K562 (cell line): ENCODE measurements around the gene HMOX2. TPM values are rescaled to one million over a fixed set of nuclear protein-coding genes. Genes with fewer than 3 reads are reported as not detected.

Source experiments
- BHLHE40 ChIP-seq: IDR thresholded peaks from 2 replicates; pipeline ENCODE4 v1.6.1; 2011; ENCODE audit warnings: low read length, improper control_type of control experiment
- ESRRB ChIP-seq: fragments of 250-450 bp; sonication (Bioruptor Pico); IDR thresholded peaks from 2 replicates; pipeline ENCODE4 v1.5.0; 2020; ENCODE audit warnings: mild to moderate bottlenecking, moderate library complexity, borderline replicate concordance
- ETV6 ChIP-seq, 3 experiments: fragments of 150-350 bp in 1 of 3; sonication (generic) in 1 of 3; formaldehyde crosslinking in 1 of 3; IDR thresholded peaks; 2 replicates each; pipeline versions ENCODE4 v1.6.1 to v1.8.0; 2014 to 2022; ENCODE audit warnings: borderline replicate concordance in 2 of 3, low read depth in 2 of 3, antibody characterized with exemption in 1 of 3, low read length in 1 of 3, mild to moderate bottlenecking in 1 of 3, missing genetic modification reagents in 1 of 3
- HEY1 ChIP-seq: fragments of 250-450 bp; sonication (Bioruptor Pico); IDR thresholded peaks from 2 replicates; pipeline ENCODE4 v1.5.0; 2020; ENCODE audit warnings: mild to moderate bottlenecking, moderate library complexity, borderline replicate concordance
- LARP7 ChIP-seq: fragments of 450-650 bp; IDR thresholded peaks from 2 replicates; pipeline ENCODE4 v1.6.1; 2016
- MBD2 ChIP-seq: sonication (generic); IDR thresholded peaks from 2 replicates; pipeline ENCODE4 v1.6.1; 2016; ENCODE audit warnings: low read depth, borderline replicate concordance
- MTA1 ChIP-seq: fragments of 450-650 bp; IDR thresholded peaks from 2 replicates; pipeline ENCODE4 v1.6.1; 2017; ENCODE audit warnings: borderline replicate concordance
- NR2F6 ChIP-seq: fragments of 450-650 bp; formaldehyde crosslinking; IDR thresholded peaks from 2 replicates; pipeline ENCODE4 v1.4.0; 2020; ENCODE audit warnings: mild to moderate bottlenecking
- PCBP2 ChIP-seq: fragments of 200-400 bp; formaldehyde crosslinking; IDR thresholded peaks from 2 replicates; pipeline ENCODE4 v1.6.1; 2018; ENCODE audit warnings: low read length, low read depth, mild to moderate bottlenecking, moderate library complexity; ENCODE audit not compliant: poor library complexity, severe bottlenecking
- SETDB1 ChIP-seq: IDR thresholded peaks from one replicate; pipeline ENCODE4 v1.6.1; 2012; ENCODE audit warnings: low read length, control low read depth, inconsistent platforms
- SNRNP70 ChIP-seq: fragments of 200-400 bp; formaldehyde crosslinking; optimal IDR thresholded peaks from 2 replicates; pipeline ENCODE3; 2017; ENCODE audit warnings: low read depth, low read length
- SP2 ChIP-seq: IDR thresholded peaks from 2 replicates; pipeline ENCODE4 v1.6.1; 2011; ENCODE audit warnings: mild to moderate bottlenecking, low read depth, low read length, moderate library complexity; ENCODE audit not compliant: poor library complexity, severe bottlenecking; ENCODE audit errors: extremely low read depth
- SPI1 ChIP-seq: IDR thresholded peaks from 2 replicates; pipeline ENCODE4 v1.6.1; 2011; ENCODE audit warnings: low read depth, low read length, control low read depth, borderline replicate concordance
- U2AF2 ChIP-seq: fragments of 200-400 bp; formaldehyde crosslinking; optimal IDR thresholded peaks from 2 replicates; pipeline ENCODE3; 2017; ENCODE audit warnings: low read depth, mild to moderate bottlenecking, low read length
- ZNF512 ChIP-seq: IDR thresholded peaks from 2 replicates; pipeline ENCODE4 v1.6.1; 2016; ENCODE audit warnings: missing genetic modification characterization, missing compliant biosample characterization
- ZNF609 ChIP-seq: sonication (generic); formaldehyde crosslinking; IDR thresholded peaks from 2 replicates; pipeline ENCODE4 v1.8.1; 2023; ENCODE audit warnings: missing genetic modification reagents, mild to moderate bottlenecking, borderline replicate concordance
- polyA plus RNA-seq, 8 experiments: library from polyadenylated mRNA; depleted of rRNA in 4 of 8; stranded (reverse) in 5 of 8; unstranded in 3 of 8; fragments of >200 nt; fragmentation: Nextera tagmentation in 2 of 8; fragmentation: Illumina TruSeq in 1 of 8; extraction: Ambion mirVana in 2 of 8; extraction: Trizol in 1 of 8; gene quantifications; 2 replicates each; pipeline versions ENCODE4 v1.2.1 to v1.2.3, GENCODE V29; 2011 to 2014; ENCODE audit warnings: inconsistent platforms in 1 of 8, missing spikeins in 1 of 8
- total RNA-seq, 7 experiments: library from RNA; depleted of rRNA in 6 of 7; stranded (reverse); fragments of >200 nt in 6 of 7; fragmentation: Illumina TruSeq in 2 of 7; extraction: Trizol in 2 of 7; gene quantifications; 2 replicates each; pipeline versions ENCODE4 v1.2.1 to v1.2.3, GENCODE V29; 2011 to 2021; ENCODE audit warnings: low replicate concordance in 1 of 7
- TF ChIP-seq, protein P1 (sequence below): fragments of 450-650 bp; formaldehyde crosslinking; IDR thresholded peaks from 2 replicates; pipeline ENCODE4 v1.4.0; 2022; ENCODE audit warnings: mild to moderate bottlenecking, moderate library complexity

Gene HMOX2
- total and polyA plus RNA-seq, 9 of the 15 experiments (the other 6 are each of a cell fraction or from before 2014, with no cell fraction given), result 26.8 to 87.4 (median 57.4) TPM

DNA sequence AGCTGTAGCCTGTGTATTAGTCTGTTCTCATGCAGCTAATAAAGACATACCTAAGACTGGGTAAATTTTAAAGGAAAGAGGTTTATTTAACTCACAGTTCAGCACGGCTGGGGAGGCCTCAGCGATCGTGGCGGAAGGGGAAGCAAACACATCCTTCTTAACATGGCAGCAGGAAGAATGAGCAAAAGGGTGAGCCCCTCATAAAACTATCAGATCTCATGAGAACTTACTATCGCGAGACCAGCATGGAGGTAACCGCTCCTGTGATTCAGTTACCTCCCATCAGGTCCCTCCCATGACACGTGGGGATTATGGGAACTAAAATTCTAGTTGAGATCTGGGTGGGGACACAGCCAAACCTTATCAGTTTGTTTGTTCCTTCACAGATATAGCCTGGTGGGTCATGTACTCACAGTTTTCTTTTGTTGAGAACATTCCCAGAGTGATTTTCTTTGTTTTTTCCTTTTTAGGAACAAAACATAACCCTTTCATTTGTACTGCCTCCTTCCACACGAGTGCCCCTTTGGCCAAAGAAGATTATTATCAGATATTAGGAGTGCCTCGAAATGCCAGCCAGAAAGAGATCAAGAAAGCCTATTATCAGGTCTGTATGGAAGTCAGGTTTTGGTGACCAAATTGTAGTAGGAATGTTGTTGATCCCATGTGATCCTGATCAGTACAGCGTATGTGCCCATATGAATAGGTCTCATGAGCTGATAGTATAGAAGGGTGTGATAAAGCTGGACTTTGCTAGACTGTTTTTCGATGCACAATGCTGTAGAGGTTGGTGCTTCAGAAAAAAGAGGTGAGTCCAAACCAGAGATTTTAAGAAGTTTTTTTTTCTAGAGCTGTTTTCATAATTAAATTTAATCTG is 42.0 kb upstream of the HMOX2 start (continued):
- TF ChIP-seq MTA1, result no peak
- TF ChIP-seq, protein P1, sequence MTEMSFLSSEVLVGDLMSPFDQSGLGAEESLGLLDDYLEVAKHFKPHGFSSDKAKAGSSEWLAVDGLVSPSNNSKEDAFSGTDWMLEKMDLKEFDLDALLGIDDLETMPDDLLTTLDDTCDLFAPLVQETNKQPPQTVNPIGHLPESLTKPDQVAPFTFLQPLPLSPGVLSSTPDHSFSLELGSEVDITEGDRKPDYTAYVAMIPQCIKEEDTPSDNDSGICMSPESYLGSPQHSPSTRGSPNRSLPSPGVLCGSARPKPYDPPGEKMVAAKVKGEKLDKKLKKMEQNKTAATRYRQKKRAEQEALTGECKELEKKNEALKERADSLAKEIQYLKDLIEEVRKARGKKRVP, result no peak
- no peak for TF ChIP-seq ZNF512 (tag)
- TF ChIP-seq BHLHE40, result peak; percentile 50
- TF ChIP-seq U2AF2, result no peak
- TF ChIP-seq HEY1, result no peak
- no peak for TF ChIP-seq ESRRB (CRISPR knock-in tag)
- TF ChIP-seq LARP7, result no peak
- TF ChIP-seq SPI1, result no peak
- TF ChIP-seq SETDB1, result no peak
- TF ChIP-seq SNRNP70, result no peak
- TF ChIP-seq ETV6 (IDR thresholded peaks at IDR 0.05; ENCODE audit: borderline replicate concordance in 1 of 2, low read depth in 2 of 2, low read length in 1 of 2), result no peak
- TF ChIP-seq ETV6 (CRISPR knock-in tag; IDR thresholded peaks at IDR 0.05; ENCODE audit: borderline replicate concordance), result no peak
- no peak for TF ChIP-seq ZNF609 (CRISPR knock-in tag)
- TF ChIP-seq SP2, result no peak
- no peak for TF ChIP-seq PCBP2
- TF ChIP-seq MBD2, result no peak
- TF ChIP-seq NR2F6, result no peak
